Stimulated activated naive CD4-positive, alpha-beta T cell (primary cell): ENCODE measurements around the gene H19.

Experiments used
- DNase-seq, 6 experiments: peaks; one replicate each; lab custom pipeline; 2025; lab: John Stamatoyannopoulos, UW

The H19 gene

DNA sequence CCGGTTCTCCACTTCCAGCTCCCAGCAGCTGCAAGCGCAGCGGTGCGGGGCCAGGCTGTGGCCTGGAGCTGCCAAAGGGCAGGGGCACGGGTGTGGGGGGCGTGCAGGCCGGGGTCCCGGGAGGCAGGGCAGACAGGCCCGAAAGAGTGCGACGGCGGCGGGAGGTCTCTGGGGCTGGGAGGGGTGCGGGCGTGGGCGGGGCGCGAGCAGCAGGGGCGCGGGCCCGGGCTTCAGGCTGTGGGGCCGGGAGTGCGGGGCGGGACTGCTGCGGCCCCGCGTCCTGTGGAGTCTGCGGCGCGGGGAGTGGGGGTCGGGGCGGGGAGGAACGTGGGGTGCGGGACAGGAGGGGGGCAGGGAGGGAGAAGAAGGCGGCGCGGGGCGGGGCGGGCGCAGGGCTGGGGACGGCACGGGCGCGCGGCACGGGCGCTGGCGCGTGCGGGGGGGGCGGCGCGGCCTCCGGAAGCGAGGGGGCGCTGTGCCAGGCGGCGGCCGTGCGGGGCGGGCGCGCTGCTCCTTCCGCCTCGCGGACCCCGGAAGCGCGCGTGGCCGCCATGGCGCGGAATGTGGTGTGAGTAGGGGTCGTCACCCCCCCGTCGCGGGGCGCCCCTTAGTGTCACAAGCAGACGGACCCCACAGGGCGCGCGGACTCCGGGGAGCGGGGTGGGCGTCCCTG is 50.7 kb downstream of the H19 start, which contains the start of gene MRPL23:
Gene MRPL23, plus strand, starts transcription at position 521 of the 673 bp plus-strand sequence. Its CDS starts 31 bp downstream, at position 552.
- no peak for DNase-seq
